HEK293 (cell line): ENCODE measurements around the gene SCN1A.

Experiments
- KLF8 ChIP-seq: fragments of 450-650 bp; formaldehyde crosslinking; IDR thresholded peaks from 2 replicates; pipeline ENCODE4 v1.5.1; 2016; ENCODE audit warnings: missing biosample characterization, missing genetic modification characterization
- MEIS1 ChIP-seq: sonication (generic); formaldehyde crosslinking; IDR thresholded peaks from 2 replicates; pipeline ENCODE4 v1.8.1; 2022; ENCODE audit warnings: missing genetic modification reagents, mild to moderate bottlenecking, borderline replicate concordance
- PATZ1 ChIP-seq: fragments of 450-650 bp; formaldehyde crosslinking; IDR thresholded peaks from 2 replicates; pipeline ENCODE4 v1.5.1; 2016; ENCODE audit warnings: missing biosample characterization, missing genetic modification characterization
- TRIM28 ChIP-seq: IDR thresholded peaks from 2 replicates; pipeline ENCODE4 v1.6.1; 2011; ENCODE audit warnings: low read length, control low read depth, borderline replicate concordance
- ZFHX2 ChIP-seq: fragments of 450-650 bp; formaldehyde crosslinking; conservative IDR thresholded peaks from 2 replicates; pipeline ENCODE4 v1.5.1; 2016; ENCODE audit warnings: missing biosample characterization, missing genetic modification characterization
- ZNF138 ChIP-seq: fragments of 450-650 bp; formaldehyde crosslinking; IDR thresholded peaks from 2 replicates; pipeline ENCODE4 v1.5.1; 2016; ENCODE audit warnings: missing biosample characterization, missing genetic modification characterization, borderline replicate concordance
- ZNF416 ChIP-seq: fragments of 450-650 bp; formaldehyde crosslinking; IDR thresholded peaks from 2 replicates; pipeline ENCODE4 v1.5.1; 2016; ENCODE audit warnings: missing biosample characterization, missing genetic modification characterization
- ZNF664 ChIP-seq: fragments of 450-650 bp; formaldehyde crosslinking; IDR thresholded peaks from 2 replicates; pipeline ENCODE4 v1.5.1; 2016; ENCODE audit warnings: missing biosample characterization, missing genetic modification characterization
- ZNF843 ChIP-seq: fragments of 450-650 bp; formaldehyde crosslinking; IDR thresholded peaks from 2 replicates; pipeline ENCODE4 v1.5.1; 2016; ENCODE audit warnings: missing biosample characterization, missing genetic modification characterization
- TF ChIP-seq, protein P1 (sequence below): fragments of 450-650 bp; formaldehyde crosslinking; IDR thresholded peaks from 2 replicates; pipeline ENCODE4 v1.5.1; 2016; ENCODE audit warnings: missing biosample characterization, missing genetic modification characterization

DNA sequence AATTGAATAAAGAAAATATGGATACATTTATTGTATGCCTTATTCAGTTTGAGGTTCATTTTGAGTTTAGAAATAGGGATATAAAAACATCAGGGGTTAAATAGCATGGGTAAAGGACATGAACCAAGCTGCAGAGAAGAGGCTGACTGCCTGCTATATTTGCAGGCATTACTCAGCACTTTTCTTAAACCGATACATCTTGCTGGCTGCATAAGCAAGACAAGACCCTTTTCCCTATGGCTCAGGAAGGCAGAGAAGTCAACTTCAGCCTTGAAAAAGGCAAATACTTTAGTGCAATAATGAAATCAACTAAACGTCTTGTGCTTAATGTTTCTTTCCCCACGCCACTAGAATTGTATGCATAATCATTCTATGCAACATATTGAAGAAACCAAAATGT, 36.4 kb downstream of the SCN1A start:
- TF ChIP-seq MEIS1 (CRISPR knock-in tag) (no peak), ZNF664 (no peak), ZFHX2 (tag by site-specific recombination) (no peak), TRIM28 (no peak), ZNF138 (tag by site-specific recombination) (no peak), ZNF416 (no peak), KLF8 (tag by site-specific recombination) (no peak), ZNF843 (no peak), PATZ1 (tag by site-specific recombination) (no peak)
- TF ChIP-seq, protein P1, sequence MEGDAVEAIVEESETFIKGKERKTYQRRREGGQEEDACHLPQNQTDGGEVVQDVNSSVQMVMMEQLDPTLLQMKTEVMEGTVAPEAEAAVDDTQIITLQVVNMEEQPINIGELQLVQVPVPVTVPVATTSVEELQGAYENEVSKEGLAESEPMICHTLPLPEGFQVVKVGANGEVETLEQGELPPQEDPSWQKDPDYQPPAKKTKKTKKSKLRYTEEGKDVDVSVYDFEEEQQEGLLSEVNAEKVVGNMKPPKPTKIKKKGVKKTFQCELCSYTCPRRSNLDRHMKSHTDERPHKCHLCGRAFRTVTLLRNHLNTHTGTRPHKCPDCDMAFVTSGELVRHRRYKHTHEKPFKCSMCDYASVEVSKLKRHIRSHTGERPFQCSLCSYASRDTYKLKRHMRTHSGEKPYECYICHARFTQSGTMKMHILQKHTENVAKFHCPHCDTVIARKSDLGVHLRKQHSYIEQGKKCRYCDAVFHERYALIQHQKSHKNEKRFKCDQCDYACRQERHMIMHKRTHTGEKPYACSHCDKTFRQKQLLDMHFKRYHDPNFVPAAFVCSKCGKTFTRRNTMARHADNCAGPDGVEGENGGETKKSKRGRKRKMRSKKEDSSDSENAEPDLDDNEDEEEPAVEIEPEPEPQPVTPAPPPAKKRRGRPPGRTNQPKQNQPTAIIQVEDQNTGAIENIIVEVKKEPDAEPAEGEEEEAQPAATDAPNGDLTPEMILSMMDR: no peak
